ENCODE results near the gene NTRK3.
A peak's percentile ranks its signal among the peaks of the same experiment; 100 is the strongest.
"Not testable (repeated sequence)": the region's sequence is repeated elsewhere in the genome, so short reads cannot be mapped to it uniquely, and the experiment has no call there.

The NTRK3 gene

DNA sequence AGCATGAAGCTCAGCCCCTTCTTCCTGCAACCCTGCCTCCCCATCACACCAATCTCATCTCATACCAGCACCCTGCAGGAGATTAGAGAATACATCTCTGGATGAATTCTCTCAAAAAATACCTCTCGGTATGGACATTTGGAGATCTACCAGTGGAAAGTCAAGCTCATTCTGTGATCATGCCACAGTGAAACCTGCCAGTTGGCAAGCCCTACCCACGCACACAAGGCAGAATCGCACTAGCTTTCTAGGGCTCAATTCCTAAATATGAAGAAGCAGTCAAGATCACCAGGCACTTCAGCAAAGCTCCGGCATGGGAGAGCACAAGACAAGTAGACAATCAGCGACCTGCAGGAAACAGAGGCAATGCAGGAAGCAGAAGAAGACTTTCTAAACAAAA, 221.2 kb downstream of the NTRK3 start:
- no peak for DNase-seq
- TF ChIP-seq POLR2A (IDR thresholded peaks at IDR 0.05; ENCODE audit: low read length) = no peak
- TF ChIP-seq GATA1 (IDR thresholded peaks at IDR 0.05; ENCODE audit: low read depth, low read length) = no peak

DNA sequence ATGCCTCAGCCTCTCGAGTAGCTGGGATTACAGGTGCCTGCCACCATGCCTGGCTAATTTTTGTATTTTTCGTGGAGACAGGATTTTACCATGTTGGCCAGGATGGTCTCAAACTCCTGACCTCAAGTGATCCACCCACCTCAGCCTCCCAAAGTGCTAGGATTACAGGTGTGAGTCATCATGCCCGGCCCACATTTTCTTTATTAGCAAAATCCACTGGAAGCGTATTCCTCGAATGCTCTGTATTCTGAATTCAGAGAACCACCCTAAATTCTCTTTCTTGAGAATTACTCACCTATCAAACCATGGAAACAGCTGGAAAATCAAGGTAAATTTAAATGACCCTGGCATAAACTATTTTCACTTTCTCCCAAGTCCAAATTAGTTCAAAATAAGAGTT, 223.1 kb downstream of the NTRK3 start:
- not testable (repeated sequence) for DNase-seq

DNA sequence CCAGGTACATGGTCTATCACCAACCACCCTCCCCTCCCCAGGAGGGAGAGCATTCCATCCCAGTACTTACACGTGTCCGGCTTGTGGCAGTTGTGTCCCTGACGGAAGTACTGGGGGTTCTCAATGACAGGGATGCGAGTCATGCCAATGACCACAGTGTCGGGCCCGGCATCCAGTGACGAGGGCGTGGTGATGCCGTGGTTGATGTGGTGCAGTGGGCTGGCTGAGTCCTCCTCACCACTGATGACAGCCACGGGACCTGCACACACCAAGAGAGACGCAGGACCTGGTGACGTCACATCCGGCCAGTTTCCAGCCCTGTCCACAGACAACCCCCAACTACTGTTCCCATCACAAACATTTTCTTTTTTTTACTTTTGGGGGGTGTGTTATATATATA, 223.8 kb downstream of the NTRK3 start:
- TF ChIP-seq GATA1 (IDR thresholded peaks at IDR 0.05; ENCODE audit: low read depth, low read length) = no peak
- no peak for TF ChIP-seq POLR2A (IDR thresholded peaks at IDR 0.05; ENCODE audit: low read length)

DNA sequence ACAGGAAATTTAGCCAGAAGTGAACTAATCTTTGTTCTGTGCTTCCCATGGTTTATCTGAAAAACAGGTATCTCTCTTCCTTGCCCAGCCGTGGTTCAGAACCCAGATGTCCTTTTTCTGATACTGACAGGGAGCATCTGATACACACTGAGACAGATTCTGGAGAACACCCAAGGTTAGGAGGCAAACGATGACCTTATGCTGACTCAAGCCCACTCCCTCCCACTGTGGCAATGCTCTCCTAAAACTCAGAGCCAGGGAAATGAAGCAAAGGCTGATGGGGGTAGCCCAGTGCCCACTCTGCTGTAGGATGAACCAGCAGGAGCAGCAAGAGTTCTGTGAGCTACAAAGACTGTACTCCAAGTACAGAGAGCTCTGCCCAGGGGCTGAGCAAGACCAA, 225.1 kb downstream of the NTRK3 start:
- TF ChIP-seq GATA1 (IDR thresholded peaks at IDR 0.05; ENCODE audit: low read depth, low read length) = no peak
- no peak for TF ChIP-seq POLR2A (IDR thresholded peaks at IDR 0.05; ENCODE audit: low read length)
- no peak for DNase-seq

More for the DNA sequence above, 223.8 kb downstream of the NTRK3 start:
- no peak for DNase-seq

DNA sequence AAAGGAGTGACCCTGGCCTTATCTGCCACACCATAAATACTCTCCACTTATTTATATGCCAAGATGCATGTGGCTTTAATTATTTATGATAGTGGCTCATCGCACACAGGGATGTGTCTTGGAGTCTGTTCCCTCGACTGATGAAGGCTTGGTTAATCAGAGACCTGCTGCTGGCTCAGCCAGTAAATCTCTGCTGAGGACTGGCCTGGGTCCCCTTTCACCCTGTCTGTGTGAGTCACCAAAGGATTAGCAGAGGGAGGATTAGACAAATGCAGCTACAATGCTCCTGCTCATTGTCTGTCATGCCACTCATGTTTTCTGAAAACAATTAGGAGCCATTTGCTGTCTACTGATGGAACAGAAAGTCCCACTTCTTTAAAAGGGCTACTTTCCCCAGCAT, 226.8 kb downstream of the NTRK3 start:
- DNase-seq = no peak
- TF ChIP-seq POLR2A (IDR thresholded peaks at IDR 0.05; ENCODE audit: low read length) = no peak
- no peak for TF ChIP-seq GATA1 (IDR thresholded peaks at IDR 0.05; ENCODE audit: low read depth, low read length)

DNA sequence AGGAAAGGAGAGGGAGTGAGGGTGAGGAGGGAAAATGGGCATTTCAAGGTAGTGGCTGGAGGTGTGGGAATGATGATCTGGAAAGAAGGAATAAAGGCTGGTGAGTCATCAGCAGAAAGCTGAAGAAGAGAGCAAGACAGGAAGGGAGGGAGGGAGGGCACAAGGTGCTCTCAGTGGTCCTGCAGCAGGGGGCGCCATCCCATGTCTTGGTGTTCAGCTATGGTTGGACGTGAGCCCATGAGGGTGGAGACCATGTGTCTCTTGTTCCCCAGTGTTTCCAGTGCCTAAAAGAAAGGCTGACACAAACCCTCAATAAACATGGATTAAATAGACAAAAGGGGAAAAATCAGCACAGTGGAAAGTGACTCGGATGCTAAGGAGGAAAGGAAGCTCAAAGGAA, 228.5 kb downstream of the NTRK3 start:
- peak in 1 of 2 experiments; percentile 17 for DNase-seq
- TF ChIP-seq GATA1 (IDR thresholded peaks at IDR 0.05; ENCODE audit: low read depth, low read length) (no peak), POLR2A (IDR thresholded peaks at IDR 0.05; ENCODE audit: low read length) (no peak)

DNA sequence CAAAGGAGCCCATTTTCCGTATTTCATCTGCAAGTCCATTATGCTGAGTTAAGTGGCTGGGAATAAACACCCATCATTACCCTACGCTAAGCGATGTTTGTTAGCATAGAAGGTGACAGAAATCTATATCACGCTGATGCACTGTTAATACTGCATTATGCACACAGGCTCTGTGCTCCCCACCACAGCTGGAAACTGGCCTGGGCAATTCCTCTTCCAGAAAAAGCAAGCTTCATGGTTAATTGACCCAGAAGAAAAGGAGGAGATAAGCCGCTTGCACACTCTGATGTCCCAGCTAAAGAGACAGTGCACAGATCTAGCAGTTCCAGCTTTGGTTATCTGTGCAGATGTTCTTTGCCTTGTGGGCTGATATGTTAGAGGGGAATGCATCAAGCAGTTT, 232.6 kb downstream of the NTRK3 start:
- no peak for TF ChIP-seq GATA1 (IDR thresholded peaks at IDR 0.05; ENCODE audit: low read depth, low read length)
- no peak for TF ChIP-seq POLR2A (IDR thresholded peaks at IDR 0.05; ENCODE audit: low read length)
- no peak for DNase-seq

- DNase-seq = no peak
These were observed 233.8 kb downstream of the NTRK3 start for GRCh38 chr15:88022716-88023115.

DNA sequence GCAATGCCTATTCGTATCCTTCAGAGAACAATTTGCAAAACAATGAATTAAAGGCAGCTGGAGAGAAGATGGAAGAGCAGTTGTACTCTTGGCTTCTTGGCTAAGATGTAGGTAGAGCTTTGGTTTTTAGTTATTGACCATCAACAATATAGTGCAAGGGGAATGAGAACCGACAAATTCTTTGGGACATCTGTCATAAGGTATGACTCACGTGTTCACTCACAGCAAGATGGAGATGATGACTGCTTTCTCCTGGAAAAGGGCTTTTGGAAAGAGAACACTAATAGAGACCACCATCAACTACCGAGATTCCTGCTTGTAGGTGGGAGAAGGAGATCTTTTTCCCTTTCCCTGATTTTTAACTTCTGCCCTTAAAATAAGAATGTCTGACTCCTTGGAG, 234.9 kb downstream of the NTRK3 start:
- no peak for DNase-seq
- TF ChIP-seq POLR2A (IDR thresholded peaks at IDR 0.05; ENCODE audit: low read length) (no peak), GATA1 (IDR thresholded peaks at IDR 0.05; ENCODE audit: low read depth, low read length) (no peak)

More at GRCh38 chr15:88022716-88023115, 233.8 kb downstream of the NTRK3 start:
- no peak for TF ChIP-seq POLR2A (IDR thresholded peaks at IDR 0.05; ENCODE audit: low read length)
- no peak for TF ChIP-seq GATA1 (IDR thresholded peaks at IDR 0.05; ENCODE audit: low read depth, low read length)

- TF ChIP-seq POLR2A (IDR thresholded peaks at IDR 0.05; ENCODE audit: low read length) (no peak), GATA1 (IDR thresholded peaks at IDR 0.05; ENCODE audit: low read depth, low read length) (no peak)
- DNase-seq = no peak
These were observed 235.7 kb downstream of the NTRK3 start for GRCh38 chr15:88020806-88021205.

- TF ChIP-seq POLR2A (IDR thresholded peaks at IDR 0.05; ENCODE audit: low read length) (no peak), GATA1 (IDR thresholded peaks at IDR 0.05; ENCODE audit: low read depth, low read length) (no peak)
These were observed 236.9 kb downstream of the NTRK3 start for GRCh38 chr15:88019656-88020055.

DNA sequence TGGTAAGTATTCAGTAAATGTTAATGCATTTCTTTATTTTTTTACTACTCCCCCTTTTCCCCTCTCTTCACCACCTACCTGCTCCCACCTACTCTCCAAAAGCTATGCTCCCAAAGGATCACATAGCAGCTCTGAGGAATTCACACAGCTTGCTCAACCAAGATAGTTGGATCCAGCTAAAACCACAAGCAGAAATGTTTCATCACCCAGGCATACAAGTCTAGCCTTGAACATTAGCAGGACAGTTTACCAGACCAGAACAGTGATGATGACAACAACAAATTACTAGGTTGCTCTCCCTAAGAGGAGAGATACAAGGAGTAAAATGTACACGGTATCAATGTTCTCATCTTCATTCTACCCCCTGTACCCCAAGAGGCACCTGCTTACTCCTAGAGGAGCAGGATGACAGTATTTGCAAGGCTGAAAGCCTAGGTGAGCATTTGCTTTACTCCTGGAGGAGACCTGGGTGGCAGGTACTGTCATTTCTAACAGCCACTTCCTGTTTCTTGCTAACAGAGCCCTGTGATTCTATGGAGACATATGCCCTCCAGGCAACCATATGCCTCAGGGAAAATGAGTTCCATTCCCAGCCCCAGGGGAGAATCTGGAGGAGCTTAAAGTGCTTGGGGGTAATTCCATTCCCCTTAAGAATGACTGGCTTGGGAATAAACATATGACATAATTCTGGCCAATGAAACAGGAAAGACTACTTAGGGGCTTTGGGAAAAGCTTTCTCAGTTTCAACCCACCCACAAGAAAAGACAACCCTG, 237.5 kb downstream of the NTRK3 start:
- TF ChIP-seq POLR2A (IDR thresholded peaks at IDR 0.05; ENCODE audit: low read length) = no peak
- TF ChIP-seq GATA1 (IDR thresholded peaks at IDR 0.05; ENCODE audit: low read depth, low read length) = no peak
- no peak for DNase-seq

More at GRCh38 chr15:88019656-88020055, 236.9 kb downstream of the NTRK3 start:
- no peak for DNase-seq

- TF ChIP-seq POLR2A (IDR thresholded peaks at IDR 0.05; ENCODE audit: low read length) (no peak), GATA1 (IDR thresholded peaks at IDR 0.05; ENCODE audit: low read depth, low read length) (no peak)
- no peak for DNase-seq
These were observed 238.8 kb downstream of the NTRK3 start for GRCh38 chr15:88017753-88018152.

GRCh38 chr15:88016406-88016805, 240.1 kb downstream of the NTRK3 start:
- TF ChIP-seq POLR2A (IDR thresholded peaks at IDR 0.05; ENCODE audit: low read length) = no peak
- TF ChIP-seq GATA1 (IDR thresholded peaks at IDR 0.05; ENCODE audit: low read depth, low read length) = no peak
- no peak for DNase-seq

- no peak for TF ChIP-seq GATA1 (IDR thresholded peaks at IDR 0.05; ENCODE audit: low read depth, low read length)
- TF ChIP-seq POLR2A (IDR thresholded peaks at IDR 0.05; ENCODE audit: low read length) = no peak
- DNase-seq = no peak
These were observed 241.2 kb downstream of the NTRK3 start for GRCh38 chr15:88015228-88015860.

Data from erythroblast (primary cell).